Nasal cavity respiratory epithelium epithelial cell of viscerocranial mucosa (primary cell): ENCODE data around the gene NR4A1. TPM values are rescaled to one million over a fixed set of nuclear protein-coding genes. Genes with fewer than 3 reads are reported as not detected.

ENCODE experiments used
- total RNA-seq: library from RNA; depleted of rRNA; stranded (reverse); fragments of >200 nt; gene quantifications from 2 replicates; pipeline ENCODE4 v1.2.3, GENCODE V29; 2014

NR4A1 gene
- 0.28 and 0.68 TPM in 2 replicates for total RNA-seq

GRCh38 chr12:52050758-52051541 lies at the start of gene NR4A1:
Gene NR4A1 (plus strand): TSS chr12:52051442. CDS start chr12:52054329, 2,887 bp downstream.

GRCh38 chr12:52006726-52007157 lies 44.5 kb upstream of the NR4A1 start, which contains the start of gene TAMALIN:
Gene TAMALIN (plus strand): TSS chr12:52006946. CDS start chr12:52007020, 74 bp downstream.

GRCh38 chr12:52069327-52070184 lies 18.3 kb downstream of the NR4A1 start, which contains the start of gene ATG101:
Gene ATG101 (plus strand): TSS chr12:52069978. CDS start chr12:52073651, 3,673 bp downstream.

DNA sequence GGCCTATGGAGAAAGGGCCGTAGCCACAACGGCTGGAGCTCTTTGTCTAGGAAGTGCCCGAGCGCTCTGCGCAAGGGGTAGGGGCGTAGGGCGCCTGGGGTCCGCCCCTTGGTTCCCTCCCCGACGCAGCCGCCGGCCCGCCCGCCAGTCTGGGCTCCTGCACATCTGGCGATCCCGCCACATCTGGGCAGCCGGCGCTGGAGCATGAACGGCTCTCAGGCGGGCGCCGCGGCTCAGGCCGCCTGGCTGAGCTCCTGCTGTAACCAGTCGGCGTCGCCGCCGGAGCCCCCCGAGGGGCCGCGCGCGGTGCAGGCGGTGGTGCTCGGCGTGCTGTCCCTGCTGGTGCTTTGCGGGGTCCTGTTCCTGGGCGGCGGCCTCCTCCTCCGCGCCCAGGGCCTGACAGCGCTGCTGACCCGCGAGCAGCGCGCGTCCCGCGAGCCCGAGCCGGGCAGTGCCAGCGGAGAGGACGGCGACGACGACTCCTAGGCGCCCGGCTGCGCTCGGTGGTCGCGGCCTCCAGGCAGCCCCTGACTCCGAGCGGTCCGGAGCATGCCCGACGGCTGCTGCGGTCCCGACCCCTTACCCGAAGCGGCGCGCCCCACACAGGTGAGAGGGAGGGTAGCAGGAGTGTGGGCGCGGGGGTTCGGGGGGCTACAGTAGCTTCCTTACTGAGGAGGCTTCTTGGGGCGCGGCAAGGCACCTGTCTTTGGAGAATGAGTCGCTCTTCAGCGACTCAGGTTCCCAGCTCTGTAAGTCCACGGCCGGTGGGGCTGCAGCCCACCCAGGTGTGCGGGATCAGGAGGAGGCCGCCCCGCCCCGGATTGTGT lies 28.5 kb downstream of the NR4A1 start, which contains the start of gene SMIM41:
TSS of gene SMIM41 (plus strand) at position 129 of the 827 bp plus-strand sequence. CDS start at position 205, 76 bp downstream.

Other genes starting within 250 kb of the NR4A1 start
- gene FIGNL2, start 202.7 kb upstream of the NR4A1 start, total RNA-seq = under 0.01 TPM in 1 of 2 replicates, not detected in the other
- not detected in 2 replicates for gene ANKRD33, start 163.3 kb upstream of the NR4A1 start, total RNA-seq
- gene ACVRL1, start 143.9 kb upstream of the NR4A1 start, total RNA-seq = not detected in 2 replicates
- gene ACVR1B, start 99.7 kb upstream of the NR4A1 start, total RNA-seq = 22.2 and 23.1 TPM in 2 replicates
- under 0.01 TPM in 1 of 2 replicates, not detected in the other for gene TAMALIN, start 44.5 kb upstream of the NR4A1 start, total RNA-seq
- gene ATG101, start 18.5 kb downstream of the NR4A1 start, total RNA-seq = 84.5 and 144 TPM in 2 replicates
- gene SMIM41, start 28.3 kb downstream of the NR4A1 start, total RNA-seq = under 0.01 TPM in 1 of 2 replicates, not detected in the other
- 4.6 and 80.0 TPM in 2 replicates for gene KRT80, start 140.6 kb downstream of the NR4A1 start, total RNA-seq
- 655 and 771 TPM in 2 replicates for gene KRT7, start 181.8 kb downstream of the NR4A1 start, total RNA-seq
- 0.07 and 1.0 TPM in 2 replicates for gene KRT86, start 223.2 kb downstream of the NR4A1 start, total RNA-seq
- 9.1 and 256 TPM in 2 replicates for gene KRT81, start 240.1 kb downstream of the NR4A1 start, total RNA-seq